ENCODE measurements around the gene TLX3. TPM values are rescaled to one million over a fixed set of nuclear protein-coding genes. Genes with fewer than 3 reads are reported as not detected.
"Not testable (repeated sequence)": the region's sequence is repeated elsewhere in the genome, so short reads cannot be mapped to it uniquely, and the experiment has no call there.

Gene TLX3
- total RNA-seq, 1 donor from 2014 or later = not detected

- intact Hi-C loops (cut with micrococcal nuclease) = no loop called here
- H3K36me3 ChIP-seq = no peaks in the 10 kb centered on the region
- H3K27me3 ChIP-seq (ENCODE audit: low read depth) = peaks cover 21% of the 10 kb centered on the region
- TF ChIP-seq CTCF (IDR thresholded peaks at IDR 0.05; ENCODE audit: borderline replicate concordance) = no peak
- H3K9me3 ChIP-seq (replicated peaks) = no peaks in the 10 kb centered on the region
- no peak overlapping the region for H3K27ac ChIP-seq (replicated peaks)
- no peak overlapping the region for H3K4me3 ChIP-seq
- DNase-seq = no peak
- no peaks in the 10 kb centered on the region for H3K4me1 ChIP-seq
These were observed 13.7 kb upstream of the TLX3 start for GRCh38 chr5:171295299-171295698.

GRCh38 chr5:171295801-171296200, 13.2 kb upstream of the TLX3 start:
- intact Hi-C loops (cut with micrococcal nuclease) = no loop called here
- Histone ChIP-seq H3K4me1 (no peaks in the 10 kb centered on the region), H3K9me3 (replicated peaks) (no peaks in the 10 kb centered on the region), H3K4me3 (no peak overlapping the region), H3K36me3 (no peaks in the 10 kb centered on the region), H3K27me3 (ENCODE audit: low read depth) (peaks cover 25% of the 10 kb centered on the region), H3K27ac (replicated peaks) (no peak overlapping the region)
- DNase-seq = no peak
- TF ChIP-seq CTCF (IDR thresholded peaks at IDR 0.05; ENCODE audit: borderline replicate concordance) = no peak

GRCh38 chr5:171297941-171298340, 11.1 kb upstream of the TLX3 start:
- H3K36me3 ChIP-seq; intact Hi-C loops (cut with micrococcal nuclease); H3K9me3 ChIP-seq (replicated peaks); H3K4me3 ChIP-seq; DNase-seq; H3K27ac ChIP-seq (replicated peaks); H3K4me1 ChIP-seq: not testable (repeated sequence)
- peaks cover 44% of the 10 kb centered on the region for H3K27me3 ChIP-seq (ENCODE audit: low read depth)

GRCh38 chr5:171299228-171299627, 9.8 kb upstream of the TLX3 start:
- TF ChIP-seq CTCF (IDR thresholded peaks at IDR 0.05; ENCODE audit: borderline replicate concordance) = no peak
- Histone ChIP-seq H3K27me3 (ENCODE audit: low read depth) (peaks cover 57% of the 10 kb centered on the region), H3K4me1 (no peaks in the 10 kb centered on the region), H3K36me3 (no peaks in the 10 kb centered on the region), H3K9me3 (replicated peaks) (no peaks in the 10 kb centered on the region), H3K4me3 (no peak overlapping the region), H3K27ac (replicated peaks) (no peak overlapping the region)
- DNase-seq = no peak
- intact Hi-C loops (cut with micrococcal nuclease) = no loop called here

GRCh38 chr5:171299851-171300250, 9.2 kb upstream of the TLX3 start:
- intact Hi-C loops (cut with micrococcal nuclease) = no loop called here
- Histone ChIP-seq H3K4me1 (no peaks in the 10 kb centered on the region), H3K4me3 (no peak overlapping the region), H3K27ac (replicated peaks) (no peak overlapping the region), H3K9me3 (replicated peaks) (no peaks in the 10 kb centered on the region), H3K27me3 (ENCODE audit: low read depth) (peaks cover 63% of the 10 kb centered on the region), H3K36me3 (no peaks in the 10 kb centered on the region)
- TF ChIP-seq CTCF (IDR thresholded peaks at IDR 0.05; ENCODE audit: borderline replicate concordance) = no peak
- no peak for DNase-seq

GRCh38 chr5:171300358-171300757, 8.7 kb upstream of the TLX3 start:
- DNase-seq = no peak
- no peaks in the 10 kb centered on the region for H3K36me3 ChIP-seq
- H3K27ac ChIP-seq (replicated peaks) = no peak overlapping the region
- H3K9me3 ChIP-seq (replicated peaks) = no peaks in the 10 kb centered on the region
- H3K4me3 ChIP-seq = no peak overlapping the region
- H3K4me1 ChIP-seq = no peaks in the 10 kb centered on the region
- intact Hi-C loops (cut with micrococcal nuclease) = no loop called here
- H3K27me3 ChIP-seq (ENCODE audit: low read depth) = peaks cover 68% of the 10 kb centered on the region
- no peak for TF ChIP-seq CTCF (IDR thresholded peaks at IDR 0.05; ENCODE audit: borderline replicate concordance)
